Activated CD4-positive, alpha-beta T cell treated with anti-CD3 and anti-CD28 coated beads, Interleukin-2, amount 10 ng/mL, durations not matched to agents 24 days and 14 days (primary cell): ENCODE measurements around the gene RAB27A. TPM values are rescaled to one million over a fixed set of nuclear protein-coding genes. Genes with fewer than 3 reads are reported as not detected.

Experiments used
- DNase-seq: peaks from one replicate; pipeline ENCODE4 v3.0.0; 2022
- H3K27ac Mint-ChIP-seq: one replicate; pipeline ENCODE4 v1.8.0; 2022; ENCODE audit warnings: mild to moderate bottlenecking, mixed read lengths
- H3K27me3 Mint-ChIP-seq: one replicate; pipeline ENCODE4 v1.8.0; 2022; ENCODE audit warnings: mixed read lengths
- H3K36me3 Mint-ChIP-seq: one replicate; pipeline ENCODE4 v1.8.0; 2022; ENCODE audit warnings: low read depth, mild to moderate bottlenecking, mixed read lengths
- H3K4me1 Mint-ChIP-seq: one replicate; pipeline ENCODE4 v1.8.0; 2021; ENCODE audit warnings: mixed read lengths
- H3K4me3 Mint-ChIP-seq: one replicate; pipeline ENCODE4 v1.8.0; 2022; ENCODE audit warnings: mild to moderate bottlenecking, moderate library complexity, mixed read lengths
- H3K9me3 Mint-ChIP-seq: one replicate; pipeline ENCODE4 v1.8.0; 2021; ENCODE audit warnings: mixed read lengths
- intact Hi-C: fragments of 100-400 bp; cut with micrococcal nuclease; formaldehyde crosslinking; loops from one replicate; pipeline ENCODE4 v1.15.1; 2023
- total RNA-seq: library from RNA; stranded (reverse); gene quantifications from 2 replicates; pipeline ENCODE4 v1.2.3, GENCODE V29; 2022

RAB27A gene
- total RNA-seq, 1 donor from 2014 or later = 98.8 TPM

GRCh38 chr15:55238877-55239276 is 50.7 kb downstream of the RAB27A start:
- DNase-seq = no peak
- intact Hi-C loops = no loop called here
- Mint-ChIP-seq H3K9me3 (no peaks in the 10 kb centered on the region), H3K36me3 (peaks cover 44% of the 10 kb centered on the region), H3K4me1 (peaks cover 60% of the 10 kb centered on the region), H3K27ac (peak overlapping the region; percentile 88), H3K4me3 (no peak overlapping the region), H3K27me3 (no peaks in the 10 kb centered on the region)

DNA sequence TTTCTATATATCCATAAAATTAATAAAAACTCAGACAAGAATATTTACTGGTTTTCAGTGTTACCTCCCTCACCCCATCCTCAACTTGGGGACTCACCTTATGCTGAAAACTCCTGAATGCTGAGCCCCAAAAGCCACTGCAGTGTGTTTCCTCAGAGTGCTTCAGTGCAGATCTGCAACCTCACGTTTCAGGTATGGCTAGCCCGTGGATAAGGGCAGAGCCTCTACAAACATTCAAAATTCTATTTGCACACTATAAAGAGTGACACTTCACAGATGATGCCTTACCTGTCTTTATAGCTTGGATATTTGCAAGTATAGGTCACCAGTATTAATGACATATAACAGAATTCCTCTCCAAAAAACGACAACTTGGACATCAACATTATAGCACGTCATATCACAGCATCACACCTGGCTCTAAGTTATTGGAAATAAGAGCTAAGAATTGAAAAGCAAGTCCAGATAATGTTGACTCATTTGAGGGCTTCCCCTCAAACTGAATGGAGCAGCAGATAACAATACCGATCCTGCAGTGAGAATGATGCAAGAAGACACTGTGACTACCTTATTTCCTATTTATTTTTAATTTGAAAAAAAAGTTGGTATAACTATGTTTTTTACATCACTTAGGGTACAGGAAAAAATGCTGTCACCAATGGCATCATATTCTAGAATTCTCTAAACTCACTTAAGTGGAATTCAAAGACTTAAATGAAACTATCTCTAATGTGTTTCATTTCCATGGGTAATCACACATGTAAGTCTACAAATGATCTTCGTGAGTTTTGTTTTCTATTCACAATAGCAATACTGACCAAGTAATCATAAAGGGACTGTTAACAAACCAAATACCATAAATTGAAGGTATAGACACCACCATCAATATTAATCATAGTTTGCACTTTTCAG is 52.1 kb downstream of the RAB27A start:
- H3K27ac Mint-ChIP-seq = peak overlapping the region; percentile 88
- H3K36me3 Mint-ChIP-seq = peaks cover 45% of the 10 kb centered on the region
- H3K9me3 Mint-ChIP-seq = no peaks in the 10 kb centered on the region
- intact Hi-C loops = loop anchor here (1.0 kb wide), 2 partner anchors 16 to 43 kb away; no protein-coding TSS in a partner anchor
- H3K4me3 Mint-ChIP-seq = peak overlapping the region; percentile 28
- no peaks in the 10 kb centered on the region for H3K27me3 Mint-ChIP-seq
- no peak for DNase-seq
- peaks cover 55% of the 10 kb centered on the region for H3K4me1 Mint-ChIP-seq

DNA sequence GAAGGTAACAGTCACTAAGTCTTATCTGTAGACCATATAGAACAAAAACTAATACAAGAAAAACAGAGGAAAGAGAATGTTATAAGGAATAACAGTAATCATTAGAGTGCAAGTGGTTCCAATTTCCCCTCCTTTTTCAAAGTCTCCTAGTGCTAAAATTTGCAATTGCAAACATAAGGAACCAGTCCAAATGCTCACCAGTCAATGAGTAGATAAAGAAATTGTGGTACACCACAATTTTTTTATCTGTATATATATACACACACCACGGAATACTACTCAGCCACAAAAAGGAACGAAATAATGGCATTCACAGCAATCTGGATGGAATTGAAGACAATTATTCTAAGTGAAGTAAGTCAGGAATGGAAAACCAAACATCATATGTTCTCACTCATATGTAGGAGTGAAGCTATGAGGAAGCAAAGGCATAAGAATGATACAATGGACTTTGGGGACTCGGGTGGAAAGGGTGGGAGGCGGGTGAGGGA is 54.0 kb downstream of the RAB27A start:
- no peak overlapping the region for H3K4me3 Mint-ChIP-seq
- intact Hi-C loops = no loop called here

DNA sequence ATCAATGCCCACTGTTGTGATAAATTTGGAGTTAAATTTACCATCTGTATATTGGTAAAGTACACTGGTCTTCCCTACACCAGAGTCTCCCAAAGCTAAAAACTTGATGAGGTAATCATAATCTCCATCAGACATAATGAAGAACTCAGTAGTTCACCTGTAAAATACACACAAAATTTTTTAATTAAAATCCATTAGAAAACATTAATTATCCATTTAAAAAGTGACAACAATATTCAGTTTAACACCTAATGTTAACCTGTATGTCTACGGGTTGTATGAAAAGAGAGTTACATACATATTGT is 54.9 kb downstream of the RAB27A start:
- Mint-ChIP-seq H3K27me3 (no peaks in the 10 kb centered on the region), H3K36me3 (peaks cover 58% of the 10 kb centered on the region), H3K27ac (no peak overlapping the region), H3K9me3 (no peaks in the 10 kb centered on the region), H3K4me1 (peaks cover 46% of the 10 kb centered on the region), H3K4me3 (no peak overlapping the region)
- no peak for DNase-seq
- intact Hi-C loops = no loop called here

More for the DNA sequence above, 54.0 kb downstream of the RAB27A start:
- H3K27me3 Mint-ChIP-seq = no peaks in the 10 kb centered on the region
- H3K36me3 Mint-ChIP-seq = peaks cover 58% of the 10 kb centered on the region
- H3K27ac Mint-ChIP-seq = peak overlapping the region; percentile 8
- peaks cover 49% of the 10 kb centered on the region for H3K4me1 Mint-ChIP-seq
- no peaks in the 10 kb centered on the region for H3K9me3 Mint-ChIP-seq
- DNase-seq = no peak

DNA sequence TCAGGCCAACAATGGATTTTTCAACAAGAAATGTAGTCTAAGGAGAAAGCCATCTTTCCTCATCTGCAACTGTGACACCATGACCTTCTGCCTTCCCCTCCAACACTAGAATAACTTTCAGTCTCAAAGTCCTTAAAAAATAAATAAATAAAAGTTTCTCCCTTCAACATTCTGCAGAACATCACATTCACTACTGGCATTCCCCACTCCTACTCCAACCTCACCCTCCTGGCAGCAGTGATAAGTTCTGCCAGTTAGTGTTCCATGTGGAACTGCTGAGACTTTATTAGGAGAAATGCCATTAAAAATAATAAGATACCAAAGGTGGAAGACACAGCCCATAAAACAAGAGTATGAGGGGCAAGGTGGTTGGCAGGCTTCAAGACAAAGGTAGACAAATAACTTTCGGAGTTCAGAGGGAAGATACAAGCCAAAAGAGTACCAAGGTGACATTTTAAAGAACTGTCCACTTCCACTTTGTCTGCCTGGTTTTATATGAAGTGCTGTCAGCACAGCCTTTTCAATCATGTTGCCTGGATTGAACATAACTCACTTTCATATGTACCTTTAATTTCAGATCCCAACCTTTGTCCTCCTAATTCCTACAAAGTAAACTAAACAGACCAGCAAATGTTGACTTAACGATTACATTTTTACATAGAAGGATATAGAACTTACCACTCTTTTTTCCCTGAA is 55.4 kb downstream of the RAB27A start:
- no peak for DNase-seq
- no peaks in the 10 kb centered on the region for H3K27me3 Mint-ChIP-seq
- H3K9me3 Mint-ChIP-seq = no peaks in the 10 kb centered on the region
- intact Hi-C loops = no loop called here
- H3K4me1 Mint-ChIP-seq = peaks cover 41% of the 10 kb centered on the region
- H3K36me3 Mint-ChIP-seq = peaks cover 59% of the 10 kb centered on the region
- no peak overlapping the region for H3K4me3 Mint-ChIP-seq
- H3K27ac Mint-ChIP-seq = no peak overlapping the region

- Mint-ChIP-seq H3K27me3 (no peaks in the 10 kb centered on the region), H3K9me3 (no peaks in the 10 kb centered on the region), H3K36me3 (peaks cover 61% of the 10 kb centered on the region), H3K27ac (no peak overlapping the region), H3K4me1 (peaks cover 22% of the 10 kb centered on the region), H3K4me3 (no peak overlapping the region)
- DNase-seq = no peak
- intact Hi-C loops = loop anchor here (1.0 kb wide), 1 partner anchor 9 kb away; no protein-coding TSS in a partner anchor
Observed at GRCh38 chr15:55231455-55231854, 58.2 kb downstream of the RAB27A start.

GRCh38 chr15:55230953-55231352 is 58.7 kb downstream of the RAB27A start:
- H3K9me3 Mint-ChIP-seq = no peaks in the 10 kb centered on the region
- peaks cover 24% of the 10 kb centered on the region for H3K4me1 Mint-ChIP-seq
- DNase-seq = no peak
- no peak overlapping the region for H3K27ac Mint-ChIP-seq
- intact Hi-C loops = loop anchor here (1.0 kb wide), 1 partner anchor 9 kb away; no protein-coding TSS in a partner anchor
- no peaks in the 10 kb centered on the region for H3K27me3 Mint-ChIP-seq
- H3K36me3 Mint-ChIP-seq = peaks cover 59% of the 10 kb centered on the region
- H3K4me3 Mint-ChIP-seq = no peak overlapping the region

DNA sequence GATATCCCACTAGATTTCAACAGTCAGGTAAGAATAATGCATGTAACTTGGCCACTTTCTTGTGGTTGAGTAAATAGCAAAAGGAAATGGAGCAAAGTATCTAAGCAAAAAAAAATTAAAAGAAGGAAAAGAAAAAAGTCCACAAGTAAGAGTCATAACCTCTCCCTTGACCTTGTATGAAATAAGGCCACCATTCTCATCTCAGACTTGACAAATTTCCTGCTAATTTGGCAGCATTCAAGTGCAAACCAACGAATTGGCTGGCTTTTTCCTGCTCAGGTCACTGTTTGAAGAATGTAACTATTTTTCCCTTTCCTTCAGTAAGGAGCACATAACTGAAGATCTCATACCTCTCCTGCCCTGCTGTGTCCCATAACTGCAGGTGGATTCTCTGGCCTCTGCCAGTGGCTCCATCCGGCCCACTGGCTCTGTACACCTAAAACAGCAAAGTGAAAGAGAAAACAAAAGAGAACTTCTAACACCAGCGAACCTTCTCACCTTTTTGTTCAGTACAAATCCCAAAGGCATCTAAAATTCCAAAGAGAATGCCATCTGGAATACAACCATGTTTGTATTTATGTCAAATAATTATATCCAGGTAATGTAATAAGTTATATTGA is 59.5 kb downstream of the RAB27A start:
- Mint-ChIP-seq H3K9me3 (no peaks in the 10 kb centered on the region), H3K4me3 (no peak overlapping the region), H3K27me3 (no peaks in the 10 kb centered on the region), H3K4me1 (peaks cover 24% of the 10 kb centered on the region), H3K36me3 (peaks cover 57% of the 10 kb centered on the region), H3K27ac (no peak overlapping the region)
- intact Hi-C loops = no loop called here
- no peak for DNase-seq

DNA sequence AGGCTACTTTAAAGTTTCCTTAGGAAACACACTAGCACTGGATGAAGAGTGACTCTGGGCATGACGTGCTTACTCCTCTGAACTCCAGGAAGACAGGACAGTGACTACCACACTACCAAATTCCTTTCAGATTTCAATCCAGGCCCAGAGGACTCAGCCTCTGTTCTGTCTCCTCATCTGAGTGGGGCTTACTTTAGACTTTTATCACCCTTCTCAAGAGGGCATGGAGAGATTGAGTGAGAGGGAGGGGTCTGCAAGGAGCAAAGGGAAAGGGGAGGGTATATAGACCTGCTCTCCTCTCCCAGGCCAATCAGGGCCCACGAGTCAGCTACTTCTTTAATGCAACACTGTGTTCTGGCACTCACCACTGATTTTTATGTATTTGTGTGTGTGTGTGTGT is 63.5 kb downstream of the RAB27A start:
- peaks cover 57% of the 10 kb centered on the region for H3K36me3 Mint-ChIP-seq
- DNase-seq = no peak
- H3K27ac Mint-ChIP-seq = no peak overlapping the region
- H3K4me3 Mint-ChIP-seq = no peak overlapping the region
- intact Hi-C loops = loop anchor here (10.0 kb wide), 1 partner anchor 179 kb away; the partner anchor contains the start of genes CCPG1 and PIERCE2
- peaks cover 49% of the 10 kb centered on the region for H3K4me1 Mint-ChIP-seq
- H3K9me3 Mint-ChIP-seq = no peaks in the 10 kb centered on the region
- no peaks in the 10 kb centered on the region for H3K27me3 Mint-ChIP-seq

- Mint-ChIP-seq H3K4me1 (peaks cover 48% of the 10 kb centered on the region), H3K9me3 (no peaks in the 10 kb centered on the region), H3K27ac (peak overlapping the region; percentile 50), H3K27me3 (no peaks in the 10 kb centered on the region), H3K36me3 (peaks cover 54% of the 10 kb centered on the region), H3K4me3 (no peak overlapping the region)
- intact Hi-C loops = loop anchor here (10.0 kb wide), 1 partner anchor 180 kb away; the partner anchor contains the start of genes CCPG1 and PIERCE2
- DNase-seq = peak; percentile 73
Observed at GRCh38 chr15:55224892-55225291, 64.7 kb downstream of the RAB27A start.

GRCh38 chr15:55222588-55222987 is 67.0 kb downstream of the RAB27A start:
- peaks cover 62% of the 10 kb centered on the region for H3K4me1 Mint-ChIP-seq
- H3K27me3 Mint-ChIP-seq = no peaks in the 10 kb centered on the region
- no peaks in the 10 kb centered on the region for H3K9me3 Mint-ChIP-seq
- H3K27ac Mint-ChIP-seq = peak overlapping the region; percentile 95
- H3K4me3 Mint-ChIP-seq = peak overlapping the region; percentile 38
- H3K36me3 Mint-ChIP-seq = peaks cover 50% of the 10 kb centered on the region
- intact Hi-C loops = loop anchor here (1.0 to 10.0 kb wide), 2 partner anchors 9 to 182 kb away; partner anchors contain the start of genes CCPG1 and PIERCE2
- no peak for DNase-seq

GRCh38 chr15:55221090-55222011 is 68.3 kb downstream of the RAB27A start:
- peaks cover 62% of the 10 kb centered on the region for H3K4me1 Mint-ChIP-seq
- H3K36me3 Mint-ChIP-seq = peaks cover 47% of the 10 kb centered on the region

More at GRCh38 chr15:55221090-55222011, 68.3 kb downstream of the RAB27A start:
- intact Hi-C loops = loop anchor here (1.0 to 10.0 kb wide), 5 partner anchors 10 to 183 kb away; partner anchors contain the start of genes CCPG1 and PIERCE2
- Mint-ChIP-seq H3K27me3 (no peaks in the 10 kb centered on the region), H3K9me3 (no peaks in the 10 kb centered on the region), H3K4me3 (peak overlapping the region; percentile 48), H3K27ac (peak overlapping the region; percentile 95)
- DNase-seq = peak; percentile 68
